H1 (cell line): ENCODE data around the gene SBF2.

ENCODE experiments used
- ASH2L ChIP-seq: fragments of 200-600, 300-600 bp; sonication (generic); IDR thresholded peaks from one replicate; pipeline ENCODE4 v1.7.1; 2017; ENCODE audit warnings: low read length
- BRCA1 ChIP-seq: IDR thresholded peaks from 2 replicates; pipeline ENCODE4 v1.6.1; 2012; ENCODE audit warnings: low read depth, low read length, improper control_type of control experiment
- CTCF ChIP-seq, 3 experiments: IDR thresholded peaks; 1 replicate in 2 of 3; 2 replicates in 1 of 3; pipeline versions ENCODE4 v1.5.1 to v1.6.1; 2011; ENCODE audit warnings: low read length in 3 of 3, mild to moderate bottlenecking in 3 of 3, inconsistent platforms in 2 of 3, low read depth in 1 of 3, moderate library complexity in 1 of 3; ENCODE audit not compliant: insufficient read depth in 1 of 3; ENCODE audit errors: control extremely low read depth in 1 of 3
- EZH2 ChIP-seq: fragments of 200-600 bp; sonication (generic); IDR thresholded peaks from 2 replicates; pipeline ENCODE4 v1.7.1; 2012; ENCODE audit warnings: low read depth, mild to moderate bottlenecking, moderate library complexity, low read length, inconsistent platforms; ENCODE audit not compliant: severe bottlenecking
- MAX ChIP-seq: IDR thresholded peaks from 2 replicates; pipeline ENCODE4 v1.6.1; 2012; ENCODE audit warnings: inconsistent platforms
- POLR2A ChIP-seq, 2 experiments: IDR thresholded peaks; 1 replicate in 1 of 2; 2 replicates in 1 of 2; pipeline ENCODE4 v1.6.1; 2011; ENCODE audit warnings: low read depth in 2 of 2, low read length in 2 of 2, mild to moderate bottlenecking in 2 of 2; ENCODE audit errors: control extremely low read depth in 1 of 2
- POLR2AphosphoS5 ChIP-seq: IDR thresholded peaks from 2 replicates; pipeline ENCODE4 v1.6.1; 2011; ENCODE audit warnings: low read depth, low read length
- SIN3A ChIP-seq, 2 experiments: IDR thresholded peaks in 1 of 2; conservative IDR thresholded peaks in 1 of 2; 2 replicates each; pipeline ENCODE4 v1.6.1; 2011 to 2012; ENCODE audit warnings: low read length in 2 of 2, improper control_type of control experiment in 1 of 2, low read depth in 1 of 2, mild to moderate bottlenecking in 1 of 2
- SIRT6 ChIP-seq: IDR thresholded peaks from one replicate; pipeline ENCODE4 v1.7.1; 2012; ENCODE audit warnings: low read length, inconsistent platforms
- SP2 ChIP-seq: IDR thresholded peaks from 2 replicates; pipeline ENCODE4 v1.6.1; 2012; ENCODE audit warnings: mild to moderate bottlenecking, low read length, inconsistent platforms

DNA sequence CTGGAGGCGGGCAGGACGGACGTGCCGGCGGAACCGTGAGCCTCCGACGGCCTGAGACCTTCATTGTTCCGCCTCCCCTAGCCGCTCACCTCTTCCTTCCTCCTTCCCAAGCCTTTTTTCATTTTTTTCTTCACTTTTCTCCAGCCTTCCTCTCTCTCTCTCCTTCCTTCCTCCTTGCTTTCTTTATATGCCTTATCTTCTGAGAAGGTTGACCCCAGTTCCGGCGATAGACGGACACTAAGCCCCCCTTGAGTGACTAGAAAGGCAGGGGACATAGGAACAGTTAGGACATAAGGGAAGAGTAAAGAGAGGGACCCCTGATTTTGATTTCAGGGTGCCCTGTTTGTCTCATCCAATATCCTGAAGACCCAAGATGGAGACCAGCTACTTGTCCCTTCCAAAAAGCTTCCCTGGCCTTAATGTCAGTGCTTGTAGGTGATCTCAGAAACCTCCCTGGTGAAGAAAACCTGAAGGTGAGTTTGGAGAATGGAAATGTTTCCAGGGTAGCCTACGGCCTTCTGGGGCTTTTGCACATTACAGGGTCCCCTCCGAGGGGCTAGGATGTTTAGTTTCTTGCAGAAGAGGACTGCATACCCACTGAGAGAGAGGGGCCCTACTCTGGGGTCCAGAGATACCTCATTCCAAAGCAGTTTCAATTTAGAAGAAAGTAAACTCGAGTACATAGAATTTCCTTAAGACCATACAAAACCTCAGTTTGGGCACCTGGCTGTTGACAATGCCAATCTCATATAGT is 14.4 kb upstream of the SBF2 start:
- TF ChIP-seq EZH2, result no peak
- TF ChIP-seq SP2, result no peak
- TF ChIP-seq POLR2A (IDR thresholded peaks at IDR 0.05; ENCODE audit: control extremely low read depth in 1 of 2, low read depth in 2 of 2, low read length in 2 of 2), result peak in 1 of 2 experiments; percentile 73; a peak in 2 of 3 replicates
- TF ChIP-seq CTCF (IDR thresholded peaks at IDR 0.05; ENCODE audit: control extremely low read depth in 1 of 3, insufficient read depth in 1 of 3, low read depth in 1 of 3, low read length in 3 of 3), result no peak
- no peak for TF ChIP-seq BRCA1
- no peak for TF ChIP-seq SIN3A (conservative IDR thresholded peaks at IDR 0.05 in 1 of 2, IDR thresholded peaks at IDR 0.05 in 1 of 2; ENCODE audit: low read depth in 1 of 2, low read length in 2 of 2)
- TF ChIP-seq ASH2L, result peak; percentile 37
- no peak; the same call in 1 of the 2 replicates for TF ChIP-seq POLR2AphosphoS5
- TF ChIP-seq MAX, result no peak
- no peak for TF ChIP-seq SIRT6
